Erythroblast (primary cell): ENCODE results near the gene SLC5A5.
A peak's percentile ranks its signal among the peaks of the same experiment; 100 is the strongest.

Source experiments
- DNase-seq, 2 experiments: peaks; one replicate each; lab custom pipeline; 2025; lab: John Stamatoyannopoulos, UW
- GATA1 ChIP-seq: IDR thresholded peaks from 2 replicates; pipeline ENCODE4 v1.6.1; 2011; ENCODE audit warnings: low read depth, mild to moderate bottlenecking, control low read depth, low read length, moderate library complexity
- POLR2A ChIP-seq: IDR thresholded peaks from 2 replicates; pipeline ENCODE4 v1.6.1; 2011; ENCODE audit warnings: mild to moderate bottlenecking, low read length

SLC5A5 gene

DNA sequence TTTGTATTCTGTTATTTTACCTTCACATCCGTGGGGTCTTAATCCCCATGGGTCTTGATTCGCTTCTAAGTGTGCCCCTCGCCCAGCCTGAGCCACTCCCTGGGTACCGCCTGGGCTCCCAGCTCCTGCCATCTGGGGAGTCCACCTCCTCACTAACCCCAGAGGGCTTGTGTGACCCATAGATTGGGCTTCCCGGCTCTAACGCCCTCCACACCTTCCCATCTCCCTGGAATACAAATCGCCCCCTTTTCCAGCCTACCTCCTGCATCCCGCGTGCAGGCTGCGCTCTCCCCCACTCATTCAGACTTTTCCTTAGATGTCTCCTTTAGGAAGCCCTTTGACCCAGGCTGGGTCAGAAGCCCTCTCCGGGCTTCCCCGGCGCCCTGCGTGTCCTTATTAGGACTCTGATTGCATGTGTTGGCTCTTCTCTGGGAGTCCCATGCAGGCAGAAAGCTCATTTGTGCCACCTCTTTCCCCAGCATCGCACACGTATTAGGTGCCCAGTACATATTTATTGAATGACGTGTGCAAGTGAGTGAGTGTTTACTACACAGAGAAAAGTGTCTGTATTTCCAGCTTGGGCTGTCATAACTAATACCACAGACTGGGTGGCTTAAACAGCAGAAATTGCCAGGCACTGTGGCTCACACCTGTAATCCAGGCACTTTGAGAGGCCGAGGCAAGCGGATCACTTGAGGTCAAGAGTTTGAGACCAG, 61.8 kb downstream of the SLC5A5 start:
- DNase-seq, result no peak
- no peak for TF ChIP-seq POLR2A

- TF ChIP-seq GATA1, result no peak
- TF ChIP-seq POLR2A, result no peak
- DNase-seq, result no peak
These were observed 64.6 kb downstream of the SLC5A5 start for GRCh38 chr19:17936379-17936778.

DNA sequence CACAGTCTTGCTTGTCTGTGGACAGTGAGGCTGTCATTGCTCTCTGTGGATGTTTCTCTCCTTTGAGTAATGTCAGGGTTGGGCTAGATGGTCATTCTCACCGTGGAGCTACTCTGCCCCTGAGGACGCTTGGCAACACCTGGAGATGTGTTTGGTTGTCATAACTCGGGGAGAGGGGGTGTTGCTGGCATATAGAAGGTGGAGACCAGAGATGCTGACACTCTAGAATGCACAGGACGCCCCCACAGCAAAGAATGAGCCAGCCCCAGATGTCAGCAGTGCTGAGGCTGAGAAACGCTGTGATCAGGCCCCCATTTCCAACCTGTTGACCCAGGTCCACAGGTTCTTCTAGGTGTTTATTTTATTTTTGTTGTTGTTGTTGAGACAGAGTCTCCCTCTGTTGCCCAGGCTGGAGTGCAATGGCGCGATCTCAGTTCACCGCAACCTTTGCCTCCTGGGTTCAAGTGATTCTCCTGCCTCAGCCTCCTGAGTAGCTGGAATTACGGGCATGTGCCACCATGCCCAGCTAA, 65.7 kb downstream of the SLC5A5 start:
- TF ChIP-seq GATA1 (no peak), POLR2A (no peak)
- no peak for DNase-seq

- DNase-seq, result peak; percentile 81 to 91
These were observed 66.5 kb downstream of the SLC5A5 start for GRCh38 chr19:17938092-17938845.

DNA sequence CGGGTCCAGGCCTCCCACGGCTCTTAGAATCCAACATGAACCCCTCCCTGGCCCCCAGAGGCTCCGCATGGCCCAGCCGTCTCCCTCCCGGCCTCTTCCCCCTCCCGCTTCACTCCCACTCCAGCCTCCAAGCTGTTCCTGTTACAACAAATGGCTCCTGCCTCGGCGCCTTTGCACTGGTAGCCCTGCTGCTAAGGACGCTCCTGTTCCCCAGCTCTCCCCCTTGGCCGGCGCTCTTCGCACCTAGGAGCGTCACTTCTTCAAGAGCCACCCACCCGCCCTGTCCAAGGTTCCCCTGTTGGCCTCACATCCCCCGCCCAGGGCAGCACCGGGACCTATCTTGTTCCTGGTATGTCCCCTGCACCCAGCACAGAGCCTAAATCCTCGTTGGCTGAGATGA, 70.4 kb downstream of the SLC5A5 start:
- TF ChIP-seq GATA1, result no peak
- TF ChIP-seq POLR2A, result no peak
- DNase-seq, result no peak

More at GRCh38 chr19:17938092-17938845, 66.5 kb downstream of the SLC5A5 start:
- no peak for TF ChIP-seq POLR2A
- TF ChIP-seq GATA1, result no peak

- peak; percentile 81 to 94 for DNase-seq
- no peak for TF ChIP-seq POLR2A
- TF ChIP-seq GATA1, result no peak
These were observed 71.0 kb downstream of the SLC5A5 start for GRCh38 chr19:17942582-17943273.

GRCh38 chr19:17943274-17944221, 71.8 kb downstream of the SLC5A5 start:
- DNase-seq, result no peak
- TF ChIP-seq GATA1, result no peak

GRCh38 chr19:17944301-17944700, 72.6 kb downstream of the SLC5A5 start:
- no peak for TF ChIP-seq GATA1
- no peak for TF ChIP-seq POLR2A
- DNase-seq, result no peak
